HCT116 (cell line): Measurements from ENCODE around the gene ATXN7L2. TPM values are rescaled to one million over a fixed set of nuclear protein-coding genes. Genes with fewer than 3 reads are reported as not detected.

Source experiments
- ATAC-seq: fragments of 200-7000 bp; cut with Tn5 transposase; 2 replicates; pipeline ENCODE4 v1.9.1; 2020; ENCODE audit warnings: mild to moderate bottlenecking, moderate library complexity
- BruUV-seq: library from RNA; stranded (reverse); fragments of 400-500 nt; replicated peaks from 2 replicates; lab custom pipeline; 2021; lab: Mats Ljungman, UMichigan
- CTCF ChIA-PET: fragments of 300-600 bp; sonication (Branson Sonifier 250); formaldehyde crosslinking; loops from one replicate; lab custom pipeline; 2021; ENCODE audit warnings: antibody characterized with exemption; lab: Charles Lee
- POLR2A ChIA-PET: fragments of 300-600, 350-600 bp; sonication (Branson Sonifier 250); formaldehyde crosslinking; loops from one replicate; lab custom pipeline; 2021; ENCODE audit warnings: antibody characterized with exemption; lab: Charles Lee
- RAD21 ChIA-PET, 2 experiments: fragments of 300-600 bp; sonication (Branson Sonifier 250); formaldehyde crosslinking; loops; one replicate each; lab custom pipeline; 2023; ENCODE audit warnings: low total read pairs in 2 of 2; ENCODE audit not compliant: uncharacterized antibody in 2 of 2, unreplicated experiment in 2 of 2, low non-redundant PET in 1 of 2; lab: Charles Lee
- DNase-seq: peaks from one replicate; pipeline ENCODE4 v3.0.0-alpha.2; 2010; ENCODE audit warnings: low read depth, low spot score
- H2AFZ ChIP-seq: fragments of 200-600 bp; shearing (Covaris generic), sonication (generic); 2 replicates; pipeline ENCODE4 v1.6.1; 2017; ENCODE audit warnings: low read depth, mixed run types, mixed read lengths, antibody characterized with exemption, low read length; ENCODE audit not compliant: poor library complexity, severe bottlenecking
- H3K27ac ChIP-seq: 2 replicates; pipeline ENCODE4 v1.5.1; 2012; ENCODE audit warnings: low read depth, low read length
- H3K27me3 ChIP-seq: fragments of 200-600 bp; sonication (generic); 2 replicates; pipeline ENCODE4 v1.6.1; 2016; ENCODE audit warnings: mixed run types, low read length, mixed read lengths; ENCODE audit not compliant: insufficient read depth
- H3K36me3 ChIP-seq, 2 experiments: fragments of 200-500 bp in 1 of 2; fragments of 200-600 bp in 1 of 2; sonication (Bioruptor generic) in 1 of 2; sonication (generic) in 1 of 2; 2 replicates each; pipeline versions ENCODE4 v1.5.1 to v1.6.1; 2014 to 2016; ENCODE audit warnings: low read length in 2 of 2, inconsistent platforms in 1 of 2, mixed read lengths in 1 of 2, mixed run types in 1 of 2; ENCODE audit not compliant: insufficient read depth in 2 of 2, control insufficient read depth in 1 of 2
- H3K4me1 ChIP-seq, 2 experiments: fragments of 200-600 bp in 1 of 2; sonication (generic) in 1 of 2; 2 replicates each; pipeline versions ENCODE4 v1.5.1 to v1.6.1; 2012 to 2017; ENCODE audit warnings: low read length in 2 of 2, inconsistent platforms in 1 of 2, mild to moderate bottlenecking in 1 of 2, mixed read lengths in 1 of 2, mixed run types in 1 of 2, moderate library complexity in 1 of 2; ENCODE audit not compliant: insufficient read depth in 2 of 2, control insufficient read depth in 1 of 2
- H3K4me2 ChIP-seq: fragments of 200-600 bp; sonication (generic); 2 replicates; pipeline ENCODE4 v1.6.1; 2017; ENCODE audit warnings: mixed run types, low read length, mixed read lengths
- H3K4me3 ChIP-seq, 2 experiments: fragments of 200-600 bp in 1 of 2; sonication (generic) in 1 of 2; replicated peaks in 1 of 2; 2 replicates each; pipeline ENCODE4 v1.5.1; 2011 to 2016; ENCODE audit warnings: low read length in 2 of 2, control low read depth in 1 of 2, low read depth in 1 of 2, mild to moderate bottlenecking in 1 of 2, mixed read lengths in 1 of 2, mixed run types in 1 of 2
- H3K79me2 ChIP-seq: fragments of 200-600 bp; sonication (generic); 2 replicates; pipeline ENCODE4 v1.6.1; 2017; ENCODE audit warnings: mild to moderate bottlenecking, mixed run types, low read length, moderate library complexity, mixed read lengths; ENCODE audit not compliant: insufficient read depth
- H3K9ac ChIP-seq: fragments of 200-600 bp; sonication (generic); 2 replicates; pipeline ENCODE4 v1.6.1; 2016; ENCODE audit warnings: low read length, mixed read lengths
- H3K9me2 ChIP-seq: fragments of 200-600 bp; sonication (generic), shearing (Covaris generic); 2 replicates; pipeline ENCODE4 v1.6.1; 2017; ENCODE audit warnings: mixed run types, mild to moderate bottlenecking, moderate library complexity; ENCODE audit not compliant: insufficient read depth
- H3K9me3 ChIP-seq, 2 experiments: fragments of 200-500 bp in 1 of 2; fragments of 200-600 bp in 1 of 2; sonication (Bioruptor generic) in 1 of 2; sonication (generic) in 1 of 2; 2 replicates each; pipeline ENCODE4 v1.6.1; 2014 to 2017; ENCODE audit warnings: low read length in 2 of 2, mixed read lengths in 2 of 2, inconsistent platforms in 1 of 2, low read depth in 1 of 2, mild to moderate bottlenecking in 1 of 2, mixed run types in 1 of 2, moderate library complexity in 1 of 2; ENCODE audit not compliant: control insufficient read depth in 1 of 2, insufficient read depth in 1 of 2
- H4K20me1 ChIP-seq: fragments of 200-600 bp; sonication (generic), shearing (Covaris generic); 2 replicates; pipeline ENCODE4 v1.6.1; 2017; ENCODE audit warnings: mixed run types, mild to moderate bottlenecking, moderate library complexity; ENCODE audit not compliant: insufficient read depth
- CBX3 ChIP-seq: IDR thresholded peaks from 2 replicates; pipeline ENCODE4 v1.6.1; 2012; ENCODE audit warnings: low read depth
- EGR1 ChIP-seq: IDR thresholded peaks from 2 replicates; pipeline ENCODE4 v1.6.1; 2012; ENCODE audit warnings: low read depth
- EZH2 ChIP-seq: fragments of 200-600 bp; sonication (generic); IDR thresholded peaks from 2 replicates; pipeline ENCODE4 v1.6.1; 2017; ENCODE audit warnings: antibody characterized with exemption, mixed run types
- FOSL1 ChIP-seq: IDR thresholded peaks from 2 replicates; pipeline ENCODE4 v1.6.1; 2012; ENCODE audit warnings: low read depth
- POLR2A ChIP-seq: IDR thresholded peaks from 2 replicates; pipeline ENCODE4 v1.7.0; 2011; ENCODE audit warnings: borderline replicate concordance; ENCODE audit not compliant: insufficient read depth, insufficient read length; ENCODE audit errors: extremely low read depth
- POLR2AphosphoS5 ChIP-seq: IDR thresholded peaks from 2 replicates; pipeline ENCODE4 v1.6.1; 2011; ENCODE audit warnings: mild to moderate bottlenecking, low read depth, low read length, moderate library complexity
- SIN3A ChIP-seq: IDR thresholded peaks from 2 replicates; pipeline ENCODE4 v1.6.1; 2012; ENCODE audit warnings: low read depth
- SP1 ChIP-seq: IDR thresholded peaks from 2 replicates; pipeline ENCODE4 v1.6.1; 2012; ENCODE audit warnings: low read depth
- TCF7L2 ChIP-seq: IDR thresholded peaks from 2 replicates; pipeline ENCODE4 v1.7.0; 2011; ENCODE audit warnings: borderline replicate concordance, inconsistent platforms; ENCODE audit not compliant: insufficient read depth, insufficient read length; ENCODE audit errors: extremely low read depth
- YY1 ChIP-seq: IDR thresholded peaks from 2 replicates; pipeline ENCODE4 v1.6.1; 2011; ENCODE audit warnings: low read length, low read depth, moderate library complexity, mild to moderate bottlenecking; ENCODE audit not compliant: insufficient replicate concordance; ENCODE audit errors: extremely low read depth
- ZNF274 ChIP-seq: fragments of 200-500 bp; sonication (Bioruptor generic); IDR thresholded peaks from 2 replicates; pipeline ENCODE4 v1.6.1; 2014; ENCODE audit warnings: mild to moderate bottlenecking, low read depth, low read length, inconsistent platforms
- intact Hi-C: fragments of 100-400 bp; cut with micrococcal nuclease; formaldehyde crosslinking; loops from 2 replicates; pipeline ENCODE4 v1.10.0; 2022
- total RNA-seq: library from RNA; stranded (reverse); gene quantifications from one replicate; pipeline ENCODE4 v1.2.1, GENCODE V29; 2021; ENCODE audit not compliant: unreplicated experiment
- TF ChIP-seq, protein P1 (sequence below): IDR thresholded peaks from 2 replicates; pipeline ENCODE4 v1.6.1; 2012
- TF ChIP-seq, protein P2 (sequence below): IDR thresholded peaks from 2 replicates; pipeline ENCODE4 v1.6.1; 2011; ENCODE audit warnings: mild to moderate bottlenecking, low read length, moderate library complexity; ENCODE audit not compliant: insufficient replicate concordance; ENCODE audit errors: extremely low read depth
- TF ChIP-seq, protein P3 (sequence below), 3 experiments: fragments of 200-600 bp in 1 of 3; sonication (generic) in 1 of 3; IDR thresholded peaks in 2 of 3; conservative IDR thresholded peaks in 1 of 3; 2 replicates each; pipeline ENCODE4 v1.5.1; 2012 to 2017; ENCODE audit warnings: low read depth in 2 of 3, low read length in 2 of 3, antibody characterized with exemption in 1 of 3, borderline replicate concordance in 1 of 3, control low read depth in 1 of 3, mild to moderate bottlenecking in 1 of 3, mixed read lengths in 1 of 3, mixed run types in 1 of 3, moderate library complexity in 1 of 3; ENCODE audit not compliant: insufficient read depth in 1 of 3

The ATXN7L2 gene
- total RNA-seq, 1 experiment from 2014 or later: 7.2 TPM

DNA sequence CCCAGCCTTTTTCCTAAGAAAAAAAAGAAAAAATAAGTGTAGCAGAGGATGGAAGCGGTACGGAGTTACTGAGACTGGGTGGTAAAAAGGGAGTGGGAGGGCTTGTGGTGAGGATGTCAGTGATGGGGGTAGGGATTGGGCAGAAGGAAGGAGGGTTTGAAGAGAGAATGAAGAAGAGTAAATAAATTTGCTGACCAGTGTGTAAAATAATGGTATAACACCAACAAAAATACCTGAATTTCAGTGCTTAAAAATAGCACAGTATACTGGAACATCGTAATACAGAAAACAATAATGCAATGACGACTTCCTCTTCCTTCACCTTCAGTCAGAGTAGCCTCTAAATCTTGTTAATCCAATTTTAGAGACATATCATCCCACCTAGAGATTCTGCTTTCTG, 36.2 kb upstream of the ATXN7L2 start:
- intact Hi-C loops: no loop called here
- BruUV-seq: no TSS peak
- CTCF ChIA-PET: no interaction called here

More for the DNA sequence above, 36.2 kb upstream of the ATXN7L2 start:
- no peaks in the 10 kb centered on the region for H3K9me2 ChIP-seq
- H3K4me2 ChIP-seq: no peak overlapping the region
- no peak overlapping the region for H2AFZ ChIP-seq
- no peak overlapping the region for H3K9ac ChIP-seq
- POLR2A ChIA-PET: no interaction called here
- H3K36me3 ChIP-seq: no peaks in the 10 kb centered on the region
- RAD21 ChIA-PET: no interaction called here
- H3K27ac ChIP-seq: no peak overlapping the region
- H3K79me2 ChIP-seq: no peaks in the 10 kb centered on the region
- no peak overlapping the region for H3K4me3 ChIP-seq
- DNase-seq: no peak
- no peaks in the 10 kb centered on the region for H3K9me3 ChIP-seq
- no peaks in the 10 kb centered on the region for H3K27me3 ChIP-seq
- H4K20me1 ChIP-seq: no peaks in the 10 kb centered on the region
- TF ChIP-seq, protein P1, sequence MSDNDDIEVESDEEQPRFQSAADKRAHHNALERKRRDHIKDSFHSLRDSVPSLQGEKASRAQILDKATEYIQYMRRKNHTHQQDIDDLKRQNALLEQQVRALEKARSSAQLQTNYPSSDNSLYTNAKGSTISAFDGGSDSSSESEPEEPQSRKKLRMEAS: no peak
- TF ChIP-seq EGR1 (no peak), EZH2 (no peak), ZNF274 (no peak), YY1 (no peak), POLR2A (no peak), SIN3A (no peak), POLR2AphosphoS5 (no peak), CBX3 (no peak), TCF7L2 (no peak), FOSL1 (no peak), SP1 (no peak)
- TF ChIP-seq, protein P2, sequence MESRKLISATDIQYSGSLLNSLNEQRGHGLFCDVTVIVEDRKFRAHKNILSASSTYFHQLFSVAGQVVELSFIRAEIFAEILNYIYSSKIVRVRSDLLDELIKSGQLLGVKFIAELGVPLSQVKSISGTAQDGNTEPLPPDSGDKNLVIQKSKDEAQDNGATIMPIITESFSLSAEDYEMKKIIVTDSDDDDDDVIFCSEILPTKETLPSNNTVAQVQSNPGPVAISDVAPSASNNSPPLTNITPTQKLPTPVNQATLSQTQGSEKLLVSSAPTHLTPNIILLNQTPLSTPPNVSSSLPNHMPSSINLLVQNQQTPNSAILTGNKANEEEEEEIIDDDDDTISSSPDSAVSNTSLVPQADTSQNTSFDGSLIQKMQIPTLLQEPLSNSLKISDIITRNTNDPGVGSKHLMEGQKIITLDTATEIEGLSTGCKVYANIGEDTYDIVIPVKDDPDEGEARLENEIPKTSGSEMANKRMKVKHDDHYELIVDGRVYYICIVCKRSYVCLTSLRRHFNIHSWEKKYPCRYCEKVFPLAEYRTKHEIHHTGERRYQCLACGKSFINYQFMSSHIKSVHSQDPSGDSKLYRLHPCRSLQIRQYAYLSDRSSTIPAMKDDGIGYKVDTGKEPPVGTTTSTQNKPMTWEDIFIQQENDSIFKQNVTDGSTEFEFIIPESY: no peak
- TF ChIP-seq, protein P3, sequence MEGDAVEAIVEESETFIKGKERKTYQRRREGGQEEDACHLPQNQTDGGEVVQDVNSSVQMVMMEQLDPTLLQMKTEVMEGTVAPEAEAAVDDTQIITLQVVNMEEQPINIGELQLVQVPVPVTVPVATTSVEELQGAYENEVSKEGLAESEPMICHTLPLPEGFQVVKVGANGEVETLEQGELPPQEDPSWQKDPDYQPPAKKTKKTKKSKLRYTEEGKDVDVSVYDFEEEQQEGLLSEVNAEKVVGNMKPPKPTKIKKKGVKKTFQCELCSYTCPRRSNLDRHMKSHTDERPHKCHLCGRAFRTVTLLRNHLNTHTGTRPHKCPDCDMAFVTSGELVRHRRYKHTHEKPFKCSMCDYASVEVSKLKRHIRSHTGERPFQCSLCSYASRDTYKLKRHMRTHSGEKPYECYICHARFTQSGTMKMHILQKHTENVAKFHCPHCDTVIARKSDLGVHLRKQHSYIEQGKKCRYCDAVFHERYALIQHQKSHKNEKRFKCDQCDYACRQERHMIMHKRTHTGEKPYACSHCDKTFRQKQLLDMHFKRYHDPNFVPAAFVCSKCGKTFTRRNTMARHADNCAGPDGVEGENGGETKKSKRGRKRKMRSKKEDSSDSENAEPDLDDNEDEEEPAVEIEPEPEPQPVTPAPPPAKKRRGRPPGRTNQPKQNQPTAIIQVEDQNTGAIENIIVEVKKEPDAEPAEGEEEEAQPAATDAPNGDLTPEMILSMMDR (IDR thresholded peaks at IDR 0.05 in 2 of 3, conservative IDR thresholded peaks at IDR 0.05 in 1 of 3; ENCODE audit: borderline replicate concordance in 1 of 3, insufficient read depth in 1 of 3, low read depth in 2 of 3, low read length in 2 of 3): no peak
- no peaks in the 10 kb centered on the region for H3K4me1 ChIP-seq
- ATAC-seq: no peak
